PC-3 (cell line): ENCODE data around the gene CARD16. TPM values are rescaled to one million over a fixed set of nuclear protein-coding genes. Genes with fewer than 3 reads are reported as not detected.

Source experiments
- ATAC-seq: fragments of 200-7000 bp; cut with Tn5 transposase; 2 replicates; pipeline ENCODE4 v1.9.1; 2020; ENCODE audit warnings: mild to moderate bottlenecking, moderate library complexity
- BruUV-seq: library from RNA; stranded (reverse); fragments of 400-500 nt; replicated peaks from 2 replicates; lab custom pipeline; 2021; lab: Mats Ljungman, UMichigan
- CTCF ChIA-PET: fragments of 300-600 bp; sonication (Branson Sonifier 250); formaldehyde crosslinking; loops from one replicate; lab custom pipeline; 2022; ENCODE audit warnings: antibody characterized with exemption; lab: Charles Lee
- POLR2A ChIA-PET: fragments of 300-600 bp; sonication (Branson Sonifier 250); formaldehyde crosslinking; loops from one replicate; lab custom pipeline; 2022; ENCODE audit warnings: antibody characterized with exemption; ENCODE audit not compliant: unreplicated experiment; lab: Charles Lee
- DNase-seq: peaks from one replicate; pipeline ENCODE4 v3.0.0-alpha.2; 2015
- H2AFZ ChIP-seq: fragments of 300-600 bp; sonication (generic); 2 replicates; pipeline ENCODE4 v1.6.0; 2016; ENCODE audit warnings: antibody characterized with exemption, low read length
- H3F3A ChIP-seq: fragments of 300-600 bp; sonication (generic); one replicate; pipeline ENCODE4 v1.6.0; 2017; ENCODE audit warnings: antibody characterized with exemption, low read length, control low read depth, mild to moderate bottlenecking; ENCODE audit not compliant: unreplicated experiment
- H3K27ac ChIP-seq: fragments of 300-600 bp; sonication (generic); 2 replicates; pipeline ENCODE4 v1.5.1; 2016; ENCODE audit warnings: mild to moderate bottlenecking, low read length
- H3K27me3 ChIP-seq: fragments of 300-600 bp; sonication (generic); 2 replicates; pipeline ENCODE4 v1.6.1; 2016; ENCODE audit warnings: low read length, mixed read lengths
- H3K36me3 ChIP-seq: fragments of 300-600 bp; sonication (generic); 2 replicates; pipeline ENCODE4 v1.6.1; 2016; ENCODE audit warnings: low read depth, mixed run types, low read length, mixed read lengths
- H3K4me1 ChIP-seq: fragments of 300-600 bp; sonication (generic); 2 replicates; pipeline ENCODE4 v1.5.1; 2016; ENCODE audit warnings: low read length; ENCODE audit not compliant: insufficient read depth
- H3K4me2 ChIP-seq: fragments of 300-600 bp; sonication (generic); 2 replicates; pipeline ENCODE4 v1.6.0; 2016; ENCODE audit warnings: low read length
- H3K4me3 ChIP-seq: fragments of 300-600 bp; sonication (generic); 2 replicates; pipeline ENCODE4 v1.5.1; 2016; ENCODE audit warnings: mild to moderate bottlenecking, low read length, mixed read lengths
- H3K79me2 ChIP-seq: fragments of 300-600 bp; sonication (generic); 2 replicates; pipeline ENCODE4 v1.6.1; 2017; ENCODE audit warnings: low read length, mixed read lengths
- H3K9ac ChIP-seq: fragments of 300-600 bp; sonication (generic); 2 replicates; pipeline ENCODE4 v1.6.0; 2016; ENCODE audit warnings: mild to moderate bottlenecking, low read length
- H3K9me2 ChIP-seq: fragments of 300-600 bp; sonication (generic); replicated peaks from 2 replicates; pipeline ENCODE4 v1.6.1; 2016; ENCODE audit warnings: mixed run types, low read length, mixed read lengths
- H3K9me3 ChIP-seq: fragments of 300-600 bp; sonication (generic); 2 replicates; pipeline ENCODE4 v1.6.1; 2016; ENCODE audit warnings: low read length, mixed read lengths
- H4K20me1 ChIP-seq: fragments of 300-600 bp; sonication (generic); 2 replicates; pipeline ENCODE4 v1.6.1; 2016; ENCODE audit warnings: low read length, mixed read lengths
- CTCF ChIP-seq: fragments of 300-600 bp; sonication (generic); conservative IDR thresholded peaks from 2 replicates; pipeline ENCODE4 v1.5.1; 2017; ENCODE audit warnings: antibody characterized with exemption, low read depth, mild to moderate bottlenecking, low read length
- EZH2 ChIP-seq: fragments of 300-600 bp; sonication (generic); IDR thresholded peaks from one replicate; pipeline ENCODE4 v1.6.1; 2017; ENCODE audit warnings: antibody characterized with exemption, mild to moderate bottlenecking, low read length; ENCODE audit not compliant: unreplicated experiment
- EZH2phosphoT487 ChIP-seq: fragments of 300-600 bp; sonication (generic); IDR thresholded peaks from 2 replicates; pipeline ENCODE4 v1.6.1; 2018; ENCODE audit warnings: mild to moderate bottlenecking, antibody characterized with exemption, low read length, borderline replicate concordance
- intact Hi-C: fragments of 100-400 bp; cut with micrococcal nuclease; formaldehyde crosslinking; loops from 2 replicates; pipeline ENCODE4 v1.9.0; 2023
- total RNA-seq: library from RNA; depleted of rRNA; stranded (reverse); fragments of >200 nt; gene quantifications from 2 replicates; pipeline ENCODE4 v1.2.3, GENCODE V29; 2014

CARD16 gene
- total RNA-seq, 1 experiment from 2014 or later = not detected

- CTCF ChIA-PET = interaction anchor here (0.6 kb wide), 1 partner anchor 869 kb away, joined by 3 read pairs; no protein-coding TSS in a partner anchor
- H3F3A ChIP-seq = no peaks in the 10 kb centered on the region
- H4K20me1 ChIP-seq = no peaks in the 10 kb centered on the region
- ATAC-seq (no peak), DNase-seq (no peak)
- no peaks in the 10 kb centered on the region for H3K27me3 ChIP-seq
- no peak overlapping the region for H3K27ac ChIP-seq
- H3K9me2 ChIP-seq = no peaks in the 10 kb centered on the region
- no peak overlapping the region for H2AFZ ChIP-seq
- no peak overlapping the region for H3K4me3 ChIP-seq
- no TSS peak for BruUV-seq
- no peak overlapping the region for H3K9ac ChIP-seq
- no peaks in the 10 kb centered on the region for H3K36me3 ChIP-seq
- H3K9me3 ChIP-seq = no peaks in the 10 kb centered on the region
- no peaks in the 10 kb centered on the region for H3K79me2 ChIP-seq
- no peaks in the 10 kb centered on the region for H3K4me1 ChIP-seq
- POLR2A ChIA-PET = no interaction called here
- no peak overlapping the region for H3K4me2 ChIP-seq
- intact Hi-C loops = loop anchor here (5.0 kb wide), 2 partner anchors 207 to 867 kb away; no protein-coding TSS in a partner anchor
- no peak for TF ChIP-seq EZH2
- no peak for TF ChIP-seq CTCF
- no peak for TF ChIP-seq EZH2phosphoT487
Observed at GRCh38 chr11:104995001-104995408, 50.1 kb downstream of the CARD16 start.

- Histone ChIP-seq H3K9ac (no peak overlapping the region), H3K27ac (no peak overlapping the region), H3K4me3 (no peak overlapping the region), H3K79me2 (no peaks in the 10 kb centered on the region), H3K9me3 (no peaks in the 10 kb centered on the region), H2AFZ (no peak overlapping the region), H3K4me1 (no peaks in the 10 kb centered on the region), H3K9me2 (no peaks in the 10 kb centered on the region), H3F3A (no peaks in the 10 kb centered on the region), H4K20me1 (no peaks in the 10 kb centered on the region), H3K4me2 (no peak overlapping the region), H3K27me3 (no peaks in the 10 kb centered on the region), H3K36me3 (no peaks in the 10 kb centered on the region; the same call in 1 of the 2 replicates)
- ATAC-seq (no peak), DNase-seq (no peak)
- intact Hi-C loops = no loop called here
- CTCF ChIA-PET = no interaction called here
- no TSS peak for BruUV-seq
- POLR2A ChIA-PET = no interaction called here
- TF ChIP-seq EZH2phosphoT487 = no peak
- TF ChIP-seq CTCF = no peak
- TF ChIP-seq EZH2 = no peak
Observed at GRCh38 chr11:104992781-104993180, 52.4 kb downstream of the CARD16 start.

DNA sequence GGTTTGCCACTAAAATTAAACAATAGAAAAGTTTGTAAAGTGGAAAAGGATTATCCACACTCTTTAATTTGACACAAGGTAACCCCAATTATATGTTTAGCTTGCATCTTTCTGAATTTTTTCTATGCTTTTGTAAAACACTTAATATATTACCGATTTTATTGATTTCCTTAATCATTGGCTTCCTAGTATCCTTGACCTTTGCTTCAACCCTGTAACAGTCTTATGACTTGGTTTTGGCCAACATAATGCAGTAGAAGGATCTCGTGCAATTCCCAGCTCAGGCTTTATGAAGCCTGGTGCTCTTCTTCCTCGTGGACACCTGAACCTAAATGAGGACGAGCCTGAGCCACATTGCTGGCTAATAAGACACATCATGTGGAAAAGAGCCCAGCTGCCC lies 53.1 kb downstream of the CARD16 start:
- Histone ChIP-seq H3K36me3 (no peaks in the 10 kb centered on the region; the same call in 1 of the 2 replicates), H3K4me2 (no peak overlapping the region), H3K9ac (no peak overlapping the region), H2AFZ (no peak overlapping the region), H3K4me1 (no peaks in the 10 kb centered on the region), H3K27ac (no peak overlapping the region), H3K27me3 (no peaks in the 10 kb centered on the region), H4K20me1 (no peaks in the 10 kb centered on the region), H3K4me3 (no peak overlapping the region), H3K9me2 (no peaks in the 10 kb centered on the region), H3K79me2 (no peaks in the 10 kb centered on the region), H3F3A (no peaks in the 10 kb centered on the region), H3K9me3 (no peaks in the 10 kb centered on the region)
- BruUV-seq = no TSS peak
- ChIA-PET CTCF (no interaction called here), POLR2A (no interaction called here)
- no peak for ATAC-seq
- intact Hi-C loops = no loop called here
- no peak for DNase-seq
- no peak for TF ChIP-seq CTCF
- no peak for TF ChIP-seq EZH2phosphoT487
- no peak for TF ChIP-seq EZH2
